ENCODE results near the gene PHLPP2.
"Not testable (repeated sequence)": the region's sequence is repeated elsewhere in the genome, so short reads cannot be mapped to it uniquely, and the experiment has no call there.

PHLPP2 gene

GRCh38 chr16:71622088-71622487 is 102.4 kb downstream of the PHLPP2 start:
- DNase-seq (ENCODE audit: low read depth in 3 of 3): no peak

GRCh38 chr16:71618429-71618828 is 106.1 kb downstream of the PHLPP2 start:
- DNase-seq (ENCODE audit: low read depth in 3 of 3): no peak

DNA sequence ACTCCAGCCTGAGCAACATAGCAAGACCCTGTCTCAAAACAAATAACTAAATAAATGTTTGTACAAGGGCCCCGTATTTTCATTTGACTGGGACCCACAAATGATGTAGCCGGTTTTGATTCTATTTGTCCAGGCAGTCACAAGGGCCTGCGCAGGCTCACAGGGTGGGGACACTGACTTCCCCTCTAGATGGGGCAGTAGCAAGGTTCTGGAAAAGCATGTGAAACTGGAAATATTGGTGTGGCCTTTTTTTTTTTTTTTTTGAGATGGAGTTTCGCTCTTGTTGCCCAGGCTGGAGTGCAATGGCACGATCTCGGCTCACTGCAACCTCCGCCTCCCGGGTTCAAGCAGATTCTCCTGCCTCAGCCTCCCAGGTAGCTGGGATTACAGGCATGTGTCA is 109.5 kb downstream of the PHLPP2 start:
- DNase-seq (ENCODE audit: low read depth in 3 of 3): not testable (repeated sequence)

DNA sequence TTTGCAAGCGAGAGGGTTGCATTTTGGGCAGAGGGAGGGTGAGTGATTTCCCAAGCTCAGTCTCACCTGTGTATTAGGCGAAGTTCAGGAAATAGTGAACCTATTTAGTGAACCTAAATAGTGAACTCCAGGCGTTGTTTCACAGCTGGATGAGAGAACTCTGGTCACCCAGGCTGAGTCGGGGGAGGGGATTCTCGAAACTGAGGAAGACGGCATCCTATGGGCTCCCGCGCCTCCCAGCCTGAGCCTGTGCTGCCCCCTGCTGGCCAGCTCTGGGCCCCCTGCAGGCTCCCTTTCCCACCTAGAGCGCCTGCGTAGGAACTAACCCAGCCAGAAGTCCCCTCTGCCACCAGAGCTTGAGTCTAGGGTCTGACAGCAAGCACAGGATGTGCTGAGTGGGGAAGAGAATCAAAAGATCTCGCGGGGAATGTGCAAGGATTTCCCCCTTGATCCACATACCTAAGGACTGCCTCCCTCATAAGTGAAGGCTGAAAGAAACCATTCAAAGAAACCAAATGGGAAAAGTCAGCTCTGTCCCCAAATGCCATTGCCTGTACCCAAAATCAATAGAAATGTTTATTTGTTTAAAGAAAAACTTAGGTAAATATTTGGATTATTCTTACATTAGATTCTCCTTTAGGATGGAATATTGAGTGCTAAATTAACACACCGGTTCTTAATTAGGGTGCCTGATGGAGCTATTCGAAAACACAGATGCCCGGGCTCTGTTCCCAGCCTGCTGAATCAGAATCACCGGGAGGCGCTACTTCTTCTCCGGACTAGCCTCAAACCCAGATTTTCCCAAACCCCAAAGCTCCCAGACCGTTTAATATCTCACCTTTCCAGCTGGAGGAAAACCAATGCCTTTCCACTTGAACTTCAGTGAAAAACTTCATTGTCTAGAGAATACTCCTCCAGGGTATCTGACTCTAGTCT is 113.3 kb downstream of the PHLPP2 start:
- DNase-seq (ENCODE audit: low read depth in 3 of 3): peak; percentile 58 to 80 (median 67)

- no peak for DNase-seq (ENCODE audit: low read depth in 3 of 3)
Observed at GRCh38 chr16:71610447-71610846, 114.1 kb downstream of the PHLPP2 start.

- no peak for DNase-seq (ENCODE audit: low read depth in 3 of 3)
Observed at GRCh38 chr16:71609066-71609465, 115.4 kb downstream of the PHLPP2 start.

- DNase-seq (ENCODE audit: low read depth in 3 of 3): no peak
Observed at GRCh38 chr16:71600822-71601221, 123.7 kb downstream of the PHLPP2 start.

- not testable (repeated sequence) for DNase-seq (ENCODE audit: low read depth in 3 of 3)
Observed at GRCh38 chr16:71598426-71598825, 126.1 kb downstream of the PHLPP2 start.

GRCh38 chr16:71595340-71595826 is 129.1 kb downstream of the PHLPP2 start:
- DNase-seq (ENCODE audit: low read depth in 3 of 3): not testable (repeated sequence)
